NCI-H1930 (cell line): ENCODE data around the gene SPOCK2.

Experiments
- DNase-seq, 2 experiments: peaks; one replicate each; lab custom pipeline; 2025; lab: John Stamatoyannopoulos, UW

SPOCK2 gene

DNA sequence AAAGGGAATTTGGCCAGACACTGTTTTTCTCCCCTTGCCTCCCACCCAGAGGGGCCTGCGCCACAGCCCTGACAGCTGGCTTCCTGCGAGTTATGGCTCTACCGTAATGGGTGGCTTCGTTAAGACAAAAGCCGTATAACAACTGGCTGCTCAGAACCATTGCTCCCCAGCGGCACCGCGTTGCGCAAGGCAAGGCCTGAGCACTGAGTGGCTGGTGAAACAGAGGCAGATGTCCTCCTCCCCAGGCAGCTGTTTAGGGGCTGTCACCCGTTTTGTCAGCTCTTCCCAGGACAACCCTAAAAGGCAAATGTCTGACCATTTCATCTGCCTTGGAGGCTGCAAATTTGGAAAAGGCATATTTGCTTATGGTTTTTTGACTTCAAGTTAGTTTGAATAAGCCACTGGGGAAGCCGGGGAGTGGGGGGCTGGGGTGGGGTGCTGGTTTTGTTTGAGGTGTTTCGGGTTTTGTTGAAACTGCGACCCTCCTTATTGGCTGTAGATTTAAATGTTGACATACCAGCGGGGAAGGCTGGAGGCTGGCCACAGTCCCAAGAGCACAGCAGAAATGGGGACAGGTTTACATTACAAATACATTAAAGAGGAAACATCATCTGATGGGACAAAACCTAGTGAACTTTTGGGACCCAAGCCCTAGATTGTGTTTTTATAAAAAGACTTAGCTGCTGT is 681 bp upstream of the SPOCK2 start:
- no peak for DNase-seq

- DNase-seq = no peak
These were observed 871 bp downstream of the SPOCK2 start for GRCh38 chr10:72087392-72087968.

GRCh38 chr10:72086466-72087391 is 1.6 kb downstream of the SPOCK2 start:
- DNase-seq = no peak

DNA sequence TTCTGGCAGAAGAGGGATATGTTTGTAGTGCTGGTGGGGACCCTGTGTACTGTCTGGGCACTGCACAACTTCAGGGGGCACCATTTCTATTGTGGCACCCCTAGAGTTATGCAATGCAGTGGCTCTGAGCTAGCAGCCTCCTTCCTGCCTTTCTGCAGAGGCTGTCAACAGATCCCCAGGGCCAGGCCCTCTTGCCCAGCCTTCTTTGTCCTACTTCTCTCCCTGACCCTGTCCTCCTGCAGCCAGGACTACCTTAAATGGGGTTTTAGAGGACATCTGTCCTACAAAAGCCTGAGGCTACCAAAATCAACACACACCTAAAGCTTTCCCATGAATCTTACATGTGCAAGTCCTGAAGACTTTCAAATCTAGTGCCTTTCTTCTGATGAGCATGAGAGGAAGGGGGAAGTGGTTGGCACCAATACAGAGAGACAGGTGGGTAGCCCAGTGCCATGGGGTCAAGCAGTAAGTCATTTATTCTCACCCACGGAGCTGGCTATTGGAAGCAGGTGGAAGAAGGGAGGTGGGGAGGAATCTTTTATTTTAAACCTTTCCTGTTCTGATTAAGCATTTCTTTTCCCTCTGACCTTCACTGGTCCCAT is 2.4 kb downstream of the SPOCK2 start:
- no peak for DNase-seq

- DNase-seq = no peak
These were observed 3.2 kb downstream of the SPOCK2 start for GRCh38 chr10:72085166-72085565.

DNA sequence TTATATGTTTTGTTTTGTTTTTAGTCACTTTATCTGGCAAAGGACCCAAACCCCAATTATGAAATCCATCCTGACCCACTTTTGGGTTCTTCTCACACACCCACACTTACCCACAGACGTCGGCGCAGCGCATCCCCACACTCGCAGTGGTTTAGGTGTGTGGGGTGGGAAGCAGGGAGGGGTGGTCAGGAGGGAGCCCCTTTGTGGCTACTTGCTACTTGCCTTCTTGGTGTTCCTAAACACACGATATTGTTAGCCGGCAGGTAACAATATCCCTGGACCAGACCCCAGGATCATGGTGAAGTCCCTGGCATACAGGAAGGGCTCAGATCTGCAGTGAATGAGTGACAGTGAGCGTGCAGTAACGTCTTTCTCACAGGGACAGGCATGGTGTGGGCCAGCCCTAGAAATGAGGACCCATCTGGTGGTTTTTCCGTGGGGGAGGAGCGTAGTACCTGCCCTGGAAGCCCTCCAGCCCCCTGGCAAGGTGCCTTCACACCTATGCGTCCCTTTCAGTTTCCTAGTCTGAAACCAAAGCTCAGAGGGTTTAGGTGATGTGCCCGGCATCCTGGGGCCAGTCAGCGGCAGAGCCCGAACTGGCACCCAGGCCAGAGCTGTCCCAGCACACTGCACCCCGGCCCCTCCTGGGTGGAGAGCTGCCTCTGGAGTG is 4.4 kb downstream of the SPOCK2 start:
- no peak for DNase-seq

GRCh38 chr10:72082856-72083789 is 5.2 kb downstream of the SPOCK2 start:
- DNase-seq = no peak

DNA sequence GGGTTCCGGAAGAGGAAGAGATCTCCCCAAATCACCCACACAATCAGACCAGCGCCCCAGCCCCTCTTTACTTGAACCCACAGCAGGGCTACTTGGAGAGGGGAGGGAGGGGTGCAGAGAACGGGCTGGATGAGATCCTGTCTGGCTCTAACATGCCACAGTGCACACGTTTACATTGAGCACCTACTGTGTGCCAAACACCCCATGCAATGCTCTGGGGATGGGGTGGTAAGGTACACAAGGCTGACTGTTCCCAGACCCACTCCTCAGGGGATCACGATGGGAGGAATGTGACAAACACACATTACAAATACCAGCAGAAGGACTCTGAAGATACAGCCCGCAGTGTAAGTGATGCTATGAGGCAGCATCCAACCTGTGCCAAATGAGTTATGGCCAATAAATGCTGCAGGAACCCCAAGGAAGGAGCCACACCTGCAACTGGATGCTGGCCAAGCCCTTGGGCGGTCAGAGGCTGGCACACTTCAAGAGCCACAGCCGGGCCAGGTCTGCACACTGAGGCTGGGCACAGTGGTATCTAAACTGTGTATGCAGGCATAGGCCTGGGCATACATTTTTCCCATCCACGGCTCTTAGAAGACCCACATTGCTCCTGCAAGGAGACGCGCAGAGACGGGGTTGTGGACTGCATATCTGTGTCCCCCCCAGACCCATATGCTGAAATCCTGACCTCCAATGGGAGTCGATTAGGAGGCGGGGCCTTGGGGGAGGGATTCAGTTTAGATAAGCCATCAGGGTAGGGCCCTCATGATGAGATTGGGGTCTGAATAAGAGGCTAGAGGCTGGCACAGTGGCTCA is 6.4 kb downstream of the SPOCK2 start:
- DNase-seq = no peak

DNA sequence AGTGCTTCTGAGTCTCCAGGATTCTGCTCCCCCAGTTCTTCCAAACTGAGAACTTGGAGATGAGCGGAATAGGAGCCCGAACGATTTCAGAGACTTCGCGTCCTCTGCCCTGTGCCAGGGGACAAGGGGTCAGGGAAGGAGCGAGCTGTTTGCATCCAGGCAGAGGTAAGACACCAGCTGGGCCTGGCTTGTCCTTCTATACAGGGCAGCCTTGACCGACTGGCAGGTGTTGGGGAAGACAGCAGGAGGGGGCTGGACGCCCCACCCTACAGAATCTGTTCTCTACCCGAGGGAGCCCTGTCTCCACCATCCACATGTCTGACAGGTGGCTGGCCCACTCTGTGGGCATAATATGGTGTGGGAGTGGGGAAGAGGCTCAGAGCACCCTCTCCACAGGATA is 7.1 kb downstream of the SPOCK2 start:
- no peak for DNase-seq

DNA sequence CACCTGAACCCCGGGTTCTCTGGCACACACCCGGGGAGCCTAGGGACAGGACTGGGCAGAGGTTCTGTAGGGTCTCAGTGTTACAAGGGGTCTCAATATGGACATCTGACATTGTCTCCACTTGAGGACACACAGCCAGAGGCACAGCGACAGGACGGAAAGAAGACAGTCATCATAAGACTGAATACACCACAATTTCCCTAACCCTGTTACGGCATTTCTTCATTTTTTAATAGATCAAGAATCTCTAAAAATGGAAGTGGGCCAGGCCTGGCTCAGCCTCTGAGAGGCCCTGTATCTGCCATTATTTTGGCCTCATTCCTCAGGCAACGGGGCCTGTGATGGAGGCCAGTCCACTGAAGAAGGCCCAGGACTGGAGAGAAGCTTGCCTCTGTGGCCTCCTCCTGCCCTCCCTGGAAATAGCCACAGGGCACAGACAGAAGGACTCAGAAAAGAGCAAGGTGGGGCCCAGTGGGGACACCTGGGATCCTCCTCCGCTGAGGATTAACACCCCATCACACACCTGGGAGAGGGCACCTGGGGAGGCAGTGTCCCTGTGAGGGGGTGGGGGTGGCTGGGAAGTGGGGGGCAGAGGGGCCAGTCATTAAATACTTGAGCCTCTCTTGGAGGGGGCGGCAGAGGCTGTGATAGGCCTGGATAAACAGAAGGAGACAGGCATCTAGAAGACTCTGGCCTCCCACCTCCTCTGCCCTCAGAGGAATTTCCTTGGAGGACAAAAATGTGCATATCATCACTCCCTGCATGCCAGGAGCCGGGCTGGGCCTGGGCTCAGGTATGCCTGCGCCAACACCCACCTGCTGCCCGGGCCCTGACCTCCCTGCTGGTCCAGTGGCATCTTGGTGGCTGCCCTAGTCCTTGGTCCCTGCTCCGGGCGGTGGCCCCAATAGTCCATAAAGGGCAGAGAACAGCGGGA is 8.0 kb downstream of the SPOCK2 start:
- no peak for DNase-seq

- no peak for DNase-seq
These were observed 9.0 kb downstream of the SPOCK2 start for GRCh38 chr10:72079356-72079755.

- no peak for DNase-seq
These were observed 10.9 kb downstream of the SPOCK2 start for GRCh38 chr10:72077275-72077990.

DNA sequence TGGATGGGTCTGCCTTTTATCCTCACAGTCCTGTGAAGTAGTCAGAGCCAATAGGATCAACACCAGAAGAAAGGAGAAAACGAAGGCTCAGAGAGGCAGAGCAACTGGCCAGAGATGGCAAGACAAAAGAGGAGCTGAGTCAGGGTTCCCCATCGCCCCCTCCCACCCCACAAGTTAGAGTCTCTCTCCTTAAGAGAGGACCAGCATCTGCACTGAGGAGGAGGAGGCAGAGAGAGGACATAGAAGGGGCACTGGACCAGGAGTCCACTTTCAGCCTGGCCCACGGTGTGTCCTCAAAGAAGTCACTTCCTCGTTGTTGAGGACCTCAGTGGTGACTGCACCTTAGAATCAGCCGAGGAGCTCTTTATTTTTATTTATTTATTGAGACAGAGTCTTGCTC is 11.6 kb downstream of the SPOCK2 start:
- no peak for DNase-seq

- DNase-seq = no peak
These were observed 12.8 kb downstream of the SPOCK2 start for GRCh38 chr10:72075376-72076115.

- no peak for DNase-seq
These were observed 13.6 kb downstream of the SPOCK2 start for GRCh38 chr10:72074574-72075375.

DNA sequence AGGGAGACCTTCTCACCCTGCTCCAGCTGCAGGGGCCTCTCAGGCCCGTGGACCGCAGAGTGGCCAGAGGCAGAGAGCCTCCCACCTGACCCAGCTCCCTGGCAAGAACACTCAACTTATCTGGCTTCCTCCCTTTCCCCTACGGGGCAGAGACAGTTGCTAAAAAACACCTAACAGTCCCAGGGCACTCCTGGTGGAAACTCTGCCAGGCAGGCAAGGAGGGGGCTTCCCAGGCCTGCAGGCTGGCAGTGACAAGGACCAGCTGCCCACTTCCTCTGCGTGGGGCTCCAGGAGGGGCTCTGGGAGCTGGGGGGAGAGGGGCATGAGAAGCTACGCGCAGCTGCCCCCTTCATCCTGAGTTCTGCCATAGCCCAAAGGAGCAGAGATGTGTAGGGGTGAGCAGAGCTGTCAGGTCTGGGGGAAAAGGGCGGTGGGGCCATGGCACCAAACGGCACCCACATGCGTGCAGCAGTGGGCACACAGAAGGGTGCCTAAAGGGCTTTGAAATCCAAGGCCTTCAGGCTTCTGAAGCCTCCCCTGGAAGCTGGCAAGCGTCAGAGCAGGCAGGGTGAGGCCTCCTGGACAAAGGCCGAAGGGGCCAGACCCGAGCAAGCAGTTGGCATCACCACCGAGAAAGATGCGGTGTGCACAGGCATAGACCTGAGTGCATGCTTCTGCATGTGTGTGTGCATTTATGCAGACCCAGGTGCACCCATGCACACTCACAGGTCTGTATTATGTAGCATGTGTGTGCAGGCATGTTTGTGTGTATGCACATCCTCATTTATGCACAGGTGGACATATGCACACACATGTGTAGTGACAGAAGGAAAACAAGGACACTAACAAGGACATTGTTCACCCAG is 14.4 kb downstream of the SPOCK2 start:
- no peak for DNase-seq
